ENCODE data around the gene ANKLE2.

- TF ChIP-seq CTCF (IDR thresholded peaks at IDR 0.05): no peak
- TF ChIP-seq POLR2A (IDR thresholded peaks at IDR 0.05): no peak
Measured at GRCh38 chr12:132798836-132799235, 37.2 kb upstream of the ANKLE2 start.
